Femur (tissue), 1 donor: Measurements from ENCODE around the gene SREBF2.
A peak's percentile ranks its signal among the peaks of the same experiment; 100 is the strongest.

ENCODE experiments used
- DNase-seq: peaks from one replicate; pipeline ENCODE4 v3.0.0-alpha.2; 2017

Gene SREBF2

GRCh38 chr22:41909310-41910049 is 76.6 kb downstream of the SREBF2 start:
- peak; percentile 28 for DNase-seq

DNA sequence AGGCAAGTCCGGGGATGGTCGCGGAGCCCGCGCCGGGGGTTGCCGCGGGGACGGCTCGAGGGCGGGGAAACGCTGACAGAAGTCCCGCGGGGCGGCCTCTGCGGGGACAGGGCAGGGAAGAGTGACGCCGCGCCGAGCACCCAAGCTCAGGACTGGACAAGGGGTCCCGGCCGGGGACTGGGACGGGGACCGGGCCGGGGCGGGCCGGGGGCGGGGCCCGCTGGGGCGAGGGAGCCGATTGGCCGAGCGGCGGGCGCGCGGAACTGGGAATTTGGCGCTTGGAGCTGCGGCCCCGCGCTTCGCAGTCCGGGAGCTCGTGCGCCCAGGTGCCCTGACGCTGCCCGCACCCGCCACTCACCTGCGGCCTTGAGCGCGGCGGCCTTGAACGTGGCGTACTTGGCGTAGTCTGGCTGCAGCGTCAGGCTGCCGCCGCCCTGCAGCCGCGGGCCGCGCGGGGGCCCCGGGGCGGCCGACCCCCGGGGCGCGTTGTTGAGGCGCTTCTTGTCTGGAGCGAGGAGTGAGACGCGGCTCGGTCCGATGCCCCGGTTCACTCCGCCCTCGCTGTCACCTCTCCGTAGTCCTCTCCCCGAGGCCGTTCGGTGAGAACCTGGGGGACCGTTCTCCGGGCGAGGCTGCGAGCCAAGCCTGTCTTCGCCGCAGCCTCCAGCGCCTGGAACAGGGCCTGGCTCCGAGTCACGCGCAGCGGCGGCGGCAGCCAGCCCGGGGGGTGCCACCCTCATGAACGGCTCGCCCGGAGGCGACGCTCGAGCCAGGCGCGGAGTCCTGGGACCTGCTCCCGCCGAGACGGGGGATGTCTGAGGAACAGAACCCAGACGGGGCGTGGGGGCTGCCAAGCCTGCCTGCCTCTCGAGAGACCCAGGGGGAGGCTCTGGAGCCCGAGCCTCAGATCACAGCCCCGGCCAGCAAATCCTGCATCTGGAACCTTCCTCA is 77.4 kb downstream of the SREBF2 start:
- peak; percentile 32 for DNase-seq

DNA sequence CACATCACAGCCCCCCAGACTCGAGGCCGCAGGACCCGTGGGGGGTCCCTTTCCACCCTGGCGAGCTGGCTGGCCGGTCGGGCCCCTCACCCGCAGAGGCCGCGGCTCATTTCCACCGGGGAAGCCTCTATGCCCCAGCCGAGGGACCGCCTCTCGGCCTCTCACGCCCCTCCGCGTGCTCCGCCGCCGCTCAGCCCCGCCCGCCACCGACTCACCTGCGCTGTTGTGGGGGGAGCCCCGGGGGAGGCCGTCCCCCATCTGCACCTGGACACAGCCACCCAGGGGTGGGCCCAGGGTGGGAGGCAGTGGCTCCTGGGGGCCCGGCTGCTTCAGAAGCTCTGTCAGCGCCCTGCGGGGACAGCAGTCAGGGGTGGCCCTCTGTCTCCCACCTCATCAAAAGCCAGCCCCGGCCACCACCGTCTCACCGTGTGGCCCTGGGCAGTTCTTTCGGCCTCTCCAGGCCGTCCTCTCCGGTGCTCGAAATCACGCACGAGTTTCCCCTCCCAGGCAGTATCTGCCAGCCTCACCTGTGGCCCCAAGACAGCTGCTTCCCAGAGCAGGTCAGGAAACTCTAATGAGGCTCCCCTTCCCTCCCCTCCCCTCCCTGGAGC is 78.2 kb downstream of the SREBF2 start:
- peak; percentile 26 for DNase-seq

GRCh38 chr22:41912338-41913039 is 79.6 kb downstream of the SREBF2 start:
- no peak for DNase-seq

GRCh38 chr22:41913040-41913719 is 80.3 kb downstream of the SREBF2 start:
- no peak for DNase-seq

DNA sequence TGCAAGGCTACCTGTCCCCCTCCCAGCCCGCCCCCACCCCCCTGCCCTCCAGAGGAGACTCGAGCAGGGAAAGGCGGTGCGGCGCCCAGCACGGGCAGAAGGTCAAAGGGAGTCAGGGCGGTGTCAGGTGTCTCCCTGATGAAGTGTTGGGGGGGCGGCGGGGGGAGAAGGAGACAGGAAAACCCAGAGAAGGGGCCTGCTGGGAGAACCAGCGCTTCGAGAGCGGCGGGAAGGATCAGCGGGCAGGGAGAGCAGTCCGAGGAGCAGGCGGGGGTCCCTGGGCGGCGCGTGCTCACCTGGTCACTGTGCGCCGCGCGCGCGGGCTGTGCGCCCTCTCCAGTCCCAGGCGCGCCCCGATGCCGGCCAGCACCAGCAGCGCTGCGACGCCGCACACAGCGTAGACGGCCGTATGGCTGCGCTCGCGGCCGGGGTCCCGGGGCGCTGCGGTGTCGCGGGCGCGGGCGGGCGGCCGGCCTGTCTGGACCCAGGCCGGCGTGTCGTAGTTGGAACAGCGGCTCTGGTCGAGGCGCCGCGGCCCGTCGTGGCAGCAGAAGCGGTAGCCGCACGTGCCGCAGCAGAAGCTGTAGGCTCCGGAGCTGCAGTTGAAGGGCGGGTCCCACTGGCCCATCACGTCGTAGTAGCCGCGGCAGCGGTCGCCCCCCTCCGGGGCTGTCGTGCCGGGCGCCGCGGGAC is 81.1 kb downstream of the SREBF2 start:
- DNase-seq = no peak

DNA sequence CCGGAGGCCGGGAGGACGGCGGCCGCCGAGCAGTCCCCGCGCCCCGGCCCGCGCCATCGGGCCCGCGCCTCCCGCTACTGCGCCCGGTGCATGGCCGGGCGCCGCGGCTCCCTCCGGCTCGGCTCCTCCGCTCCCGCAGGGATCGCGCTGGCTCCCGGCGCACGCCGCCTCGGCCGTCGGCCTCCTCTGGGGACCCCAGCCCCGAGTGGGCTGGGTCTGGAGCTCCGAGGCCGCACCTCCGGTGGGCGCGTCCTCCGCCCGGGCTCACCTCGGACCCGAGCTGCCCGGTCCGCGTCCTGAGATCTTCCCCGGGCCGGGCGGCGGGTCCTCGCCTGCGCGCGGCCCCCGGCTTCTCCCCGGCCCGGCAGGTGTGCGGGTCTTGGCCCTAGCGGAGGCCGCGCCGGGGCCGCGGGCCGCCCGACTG is 81.7 kb downstream of the SREBF2 start:
- DNase-seq = no peak

DNA sequence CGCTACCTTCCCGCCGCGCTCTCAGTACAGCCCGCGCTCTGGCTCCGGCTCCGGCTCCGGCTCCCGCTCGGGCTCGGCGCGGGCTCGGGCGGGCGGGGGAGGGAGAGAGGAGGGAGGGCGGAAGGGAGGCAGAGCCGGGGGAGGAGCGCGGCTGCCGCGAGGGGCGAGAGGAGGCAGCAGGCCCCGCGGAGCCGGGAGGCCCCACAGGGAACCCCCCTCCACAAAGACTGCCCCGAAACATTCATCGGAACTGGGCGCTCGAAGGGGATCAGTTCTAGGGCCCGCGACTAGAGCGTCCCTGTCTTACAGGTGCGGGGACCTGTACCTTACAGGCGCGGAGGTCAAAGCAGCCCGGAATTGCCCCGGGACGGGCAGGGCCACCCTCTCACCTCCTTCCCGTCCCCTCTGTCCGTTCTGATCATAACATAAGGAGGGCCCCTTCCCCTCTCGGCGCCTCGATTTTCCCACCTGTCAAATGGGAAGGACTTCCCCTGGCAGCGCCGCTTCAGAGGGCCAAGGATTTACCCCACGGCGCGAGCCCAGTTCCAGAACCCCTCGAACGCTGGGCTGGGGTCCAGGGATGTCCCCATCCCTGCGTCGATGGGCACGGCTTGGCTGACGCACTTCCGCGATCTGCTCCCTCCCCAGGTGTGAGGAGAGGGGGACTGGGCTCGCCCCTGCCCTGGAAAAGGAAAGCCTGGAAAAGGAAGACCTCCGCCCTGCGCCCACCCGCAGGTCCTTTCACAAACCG is 82.3 kb downstream of the SREBF2 start, which contains the start of gene SHISA8:
Gene SHISA8 (minus strand): TSS at position 40 of the 751 bp plus-strand sequence. CDS start 407 bp downstream, outside the sequence.
- DNase-seq = peak; percentile 72

GRCh38 chr22:41915786-41916493 is 83.0 kb downstream of the SREBF2 start:
- no peak for DNase-seq

GRCh38 chr22:41916745-41917358 is 83.9 kb downstream of the SREBF2 start:
- no peak for DNase-seq

DNA sequence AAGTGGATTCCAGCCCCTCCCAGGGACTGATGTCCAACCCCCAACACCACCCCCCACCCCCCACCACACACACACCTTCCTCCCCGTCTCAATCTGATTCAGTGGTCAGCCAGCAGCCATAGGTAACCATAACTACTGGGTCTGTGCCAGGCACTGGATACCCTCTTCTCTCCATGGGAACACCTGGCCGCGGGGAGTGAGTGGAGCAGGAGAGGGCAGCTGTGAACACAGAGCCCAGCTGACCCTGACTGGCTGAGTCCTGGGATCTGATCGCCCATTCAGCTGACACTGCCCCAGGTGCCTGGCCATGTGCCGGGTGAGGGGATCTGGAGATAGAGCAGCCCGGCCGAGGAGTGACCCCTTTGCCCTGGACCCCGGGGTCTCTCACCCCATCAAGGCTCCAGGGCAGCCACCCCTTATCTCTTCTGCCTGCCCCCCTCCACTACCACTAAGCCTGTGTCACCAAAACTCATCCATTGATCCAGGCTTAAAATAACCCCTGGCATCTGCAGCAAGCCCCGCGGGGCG is 84.5 kb downstream of the SREBF2 start:
- no peak for DNase-seq

- peak; percentile 76 for DNase-seq
Observed at GRCh38 chr22:41917903-41918791, 85.2 kb downstream of the SREBF2 start.

DNA sequence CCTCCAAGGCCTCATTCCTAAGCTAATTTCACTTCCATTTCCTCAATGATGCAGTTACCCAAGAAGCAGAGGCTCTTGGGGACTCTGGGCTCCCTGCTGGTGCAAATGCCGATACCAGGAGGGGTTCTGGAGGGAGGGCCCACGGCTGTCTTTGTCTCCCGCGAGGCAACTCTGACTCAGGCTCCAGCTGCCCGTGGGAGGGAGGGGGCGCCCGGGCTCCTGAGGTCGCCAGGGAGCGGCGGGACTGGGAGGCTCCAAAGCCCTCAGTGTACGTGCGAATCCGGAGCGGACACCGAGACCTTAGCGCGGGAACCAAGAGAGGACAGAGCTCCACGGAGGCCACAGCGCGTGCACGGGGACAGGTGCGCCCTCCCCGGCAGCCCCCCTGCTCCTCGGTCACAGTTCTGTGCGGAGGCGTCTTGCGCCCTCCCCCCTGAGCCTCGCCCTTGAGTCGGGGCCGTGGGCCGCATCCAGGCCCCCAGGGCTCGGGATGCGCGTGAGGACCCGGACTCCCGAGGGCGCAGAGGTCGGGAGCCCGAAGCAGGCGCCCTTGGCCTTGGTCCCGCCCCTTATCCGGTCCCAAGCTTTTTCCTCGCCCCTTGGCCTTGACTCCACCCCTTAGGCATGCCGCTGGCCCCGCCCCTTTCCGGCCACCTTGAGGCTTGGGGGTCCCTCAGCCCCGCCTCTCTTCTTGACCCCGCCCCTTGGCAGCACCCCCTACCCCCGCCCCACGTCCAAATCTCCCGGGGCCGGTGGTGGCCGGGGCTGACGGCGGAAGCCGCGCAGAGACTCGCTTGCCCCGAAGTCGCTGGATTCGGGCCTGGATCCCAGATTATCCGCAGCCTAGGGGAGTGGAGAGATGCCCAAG is 86.7 kb downstream of the SREBF2 start:
- DNase-seq = peak; percentile 70

- DNase-seq = peak; percentile 54
Observed at GRCh38 chr22:41920271-41920976, 87.5 kb downstream of the SREBF2 start.

- no peak for DNase-seq
Observed at GRCh38 chr22:41922328-41922727, 89.4 kb downstream of the SREBF2 start.

GRCh38 chr22:41922940-41923594 is 90.2 kb downstream of the SREBF2 start:
- DNase-seq = no peak
